Measurements from ENCODE around the gene HGF.

DNA sequence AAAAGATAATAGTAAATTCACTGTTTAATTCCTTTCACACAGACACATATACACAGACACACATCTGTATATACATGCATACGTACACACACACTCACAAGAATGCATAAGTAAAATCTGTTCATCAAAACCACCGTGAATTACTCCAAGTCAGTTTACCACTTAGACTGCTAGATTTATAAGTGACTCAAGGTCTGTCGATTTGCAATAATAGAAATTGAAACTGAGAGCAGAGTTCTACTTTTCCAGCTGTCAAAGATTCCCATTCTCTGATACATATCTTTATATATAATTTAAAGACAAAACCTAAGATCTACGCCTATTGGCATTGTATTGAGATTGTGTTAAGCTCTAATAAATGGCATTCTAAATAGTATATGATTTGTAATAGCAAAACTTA lies 9.9 kb upstream of the HGF start:
- TF ChIP-seq, protein P1, sequence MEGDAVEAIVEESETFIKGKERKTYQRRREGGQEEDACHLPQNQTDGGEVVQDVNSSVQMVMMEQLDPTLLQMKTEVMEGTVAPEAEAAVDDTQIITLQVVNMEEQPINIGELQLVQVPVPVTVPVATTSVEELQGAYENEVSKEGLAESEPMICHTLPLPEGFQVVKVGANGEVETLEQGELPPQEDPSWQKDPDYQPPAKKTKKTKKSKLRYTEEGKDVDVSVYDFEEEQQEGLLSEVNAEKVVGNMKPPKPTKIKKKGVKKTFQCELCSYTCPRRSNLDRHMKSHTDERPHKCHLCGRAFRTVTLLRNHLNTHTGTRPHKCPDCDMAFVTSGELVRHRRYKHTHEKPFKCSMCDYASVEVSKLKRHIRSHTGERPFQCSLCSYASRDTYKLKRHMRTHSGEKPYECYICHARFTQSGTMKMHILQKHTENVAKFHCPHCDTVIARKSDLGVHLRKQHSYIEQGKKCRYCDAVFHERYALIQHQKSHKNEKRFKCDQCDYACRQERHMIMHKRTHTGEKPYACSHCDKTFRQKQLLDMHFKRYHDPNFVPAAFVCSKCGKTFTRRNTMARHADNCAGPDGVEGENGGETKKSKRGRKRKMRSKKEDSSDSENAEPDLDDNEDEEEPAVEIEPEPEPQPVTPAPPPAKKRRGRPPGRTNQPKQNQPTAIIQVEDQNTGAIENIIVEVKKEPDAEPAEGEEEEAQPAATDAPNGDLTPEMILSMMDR (conservative IDR thresholded peaks at IDR 0.05; ENCODE audit: low read length), result no peak
- TF ChIP-seq EZH2phosphoT487 (IDR thresholded peaks at IDR 0.05; ENCODE audit: borderline replicate concordance), result no peak

Data from Loucy (cell line).